Caco-2 (cell line): ENCODE measurements around the gene OAT. TPM values are rescaled to one million over a fixed set of nuclear protein-coding genes. Genes with fewer than 3 reads are reported as not detected.

Experiments
- BruUV-seq: library from RNA; stranded (reverse); fragments of 400-500 nt; replicated peaks from 2 replicates; lab custom pipeline; 2021; lab: Mats Ljungman, UMichigan
- CTCF ChIA-PET: fragments of 300-600 bp; sonication (Branson Sonifier 250); formaldehyde crosslinking; loops from one replicate; lab custom pipeline; 2022; ENCODE audit warnings: antibody characterized with exemption; lab: Charles Lee
- POLR2A ChIA-PET: fragments of 300-600 bp; sonication (Branson Sonifier 250); formaldehyde crosslinking; loops from one replicate; lab custom pipeline; 2022; ENCODE audit warnings: antibody characterized with exemption; lab: Charles Lee
- DNase-seq, 2 experiments: peaks; one replicate each; pipeline versions ENCODE4 v3.0.0 to v3.0.0-alpha.2; 2020 to 2022
- H3K27me3 ChIP-seq: replicated peaks from 2 replicates; pipeline ENCODE4 v1.6.0; 2011; ENCODE audit warnings: low read length; ENCODE audit not compliant: control insufficient read depth, insufficient read depth
- H3K36me3 ChIP-seq: 2 replicates; pipeline ENCODE4 v1.5.1; 2011; ENCODE audit warnings: low read length; ENCODE audit not compliant: control insufficient read depth, insufficient read depth
- H3K4me1 ChIP-seq: fragments of 250-450 bp; sonication (Bioruptor Pico); 2 replicates; pipeline ENCODE4 v1.5.1; 2020; ENCODE audit warnings: mild to moderate bottlenecking
- H3K4me3 ChIP-seq: 2 replicates; pipeline ENCODE4 v1.5.1; 2011; ENCODE audit warnings: low read depth, mild to moderate bottlenecking, control low read depth, low read length
- H3K9me3 ChIP-seq: fragments of 250-450 bp; sonication (Bioruptor Pico); 2 replicates; pipeline ENCODE4 v1.5.1; 2020; ENCODE audit warnings: mild to moderate bottlenecking, moderate library complexity
- H3K27ac Mint-ChIP-seq: one replicate; pipeline ENCODE4 v1.8.0; 2022; ENCODE audit warnings: mixed read lengths; ENCODE audit not compliant: unreplicated experiment
- H3K27me3 Mint-ChIP-seq: one replicate; pipeline ENCODE4 v1.8.0; 2022; ENCODE audit warnings: mixed read lengths; ENCODE audit not compliant: insufficient read depth, unreplicated experiment
- H3K36me3 Mint-ChIP-seq: one replicate; pipeline ENCODE4 v1.8.0; 2022; ENCODE audit warnings: mild to moderate bottlenecking, mixed read lengths; ENCODE audit not compliant: insufficient read depth, unreplicated experiment
- H3K4me1 Mint-ChIP-seq: one replicate; pipeline ENCODE4 v1.8.0; 2022; ENCODE audit warnings: low read depth, mixed read lengths; ENCODE audit not compliant: unreplicated experiment
- H3K4me3 Mint-ChIP-seq: one replicate; pipeline ENCODE4 v1.8.0; 2022; ENCODE audit warnings: mild to moderate bottlenecking, moderate library complexity, mixed read lengths; ENCODE audit not compliant: unreplicated experiment
- H3K9me3 Mint-ChIP-seq: one replicate; pipeline ENCODE4 v1.8.0; 2022; ENCODE audit warnings: mixed read lengths; ENCODE audit not compliant: unreplicated experiment
- CTCF ChIP-seq, 2 experiments: fragments of 200-600 bp in 1 of 2; IDR thresholded peaks; 1 replicate in 1 of 2; 2 replicates in 1 of 2; pipeline versions ENCODE4 v1.5.1 to v1.8.0; 2011 to 2022; ENCODE audit warnings: antibody characterized with exemption in 1 of 2, control low read depth in 1 of 2, inconsistent platforms in 1 of 2, low read depth in 1 of 2, low read length in 1 of 2, mild to moderate bottlenecking in 1 of 2, moderate library complexity in 1 of 2; ENCODE audit not compliant: insufficient read depth in 1 of 2, severe bottlenecking in 1 of 2, unreplicated experiment in 1 of 2
- intact Hi-C: fragments of 100-400 bp; cut with micrococcal nuclease; formaldehyde crosslinking; loops from one replicate; pipeline ENCODE4 v1.10.0; 2022; ENCODE audit not compliant: unreplicated experiment
- total RNA-seq: library from RNA; stranded (reverse); gene quantifications from 2 replicates; pipeline ENCODE4 v1.2.3, GENCODE V29; 2022

The OAT gene
- total RNA-seq, 1 experiment from 2014 or later, result 312 TPM

- peaks cover 25% of the 10 kb centered on the region for H3K4me1 Mint-ChIP-seq
- peaks cover 36% of the 10 kb centered on the region for H3K4me1 ChIP-seq
- CTCF ChIA-PET, result no interaction called here
- H3K4me3 Mint-ChIP-seq, result no peak overlapping the region
- no TSS peak for BruUV-seq
- no peaks in the 10 kb centered on the region; the same call in 1 of the 2 replicates for H3K36me3 ChIP-seq
- no peaks in the 10 kb centered on the region for H3K27me3 Mint-ChIP-seq
- no peaks in the 10 kb centered on the region for H3K9me3 ChIP-seq
- H3K4me3 ChIP-seq, result no peak overlapping the region
- POLR2A ChIA-PET, result no interaction called here
- no peaks in the 10 kb centered on the region for H3K9me3 Mint-ChIP-seq
- H3K27me3 ChIP-seq, result no peaks in the 10 kb centered on the region
- no peak overlapping the region for H3K27ac Mint-ChIP-seq
- peaks cover 6% of the 10 kb centered on the region for H3K36me3 Mint-ChIP-seq
- no peak for TF ChIP-seq CTCF (IDR thresholded peaks at IDR 0.05; ENCODE audit: insufficient read depth in 1 of 2, low read depth in 1 of 2, low read length in 1 of 2, severe bottlenecking in 1 of 2, unreplicated experiment in 1 of 2)
- no peak for DNase-seq
- intact Hi-C loops, result no loop called here
These were observed 41.4 kb upstream of the OAT start for GRCh38 chr10:124460144-124460543.

- Histone ChIP-seq H3K4me1 (peaks cover 36% of the 10 kb centered on the region), H3K27me3 (no peaks in the 10 kb centered on the region), H3K9me3 (no peaks in the 10 kb centered on the region), H3K36me3 (no peaks in the 10 kb centered on the region; the same call in 1 of the 2 replicates), H3K4me3 (no peak overlapping the region)
- intact Hi-C loops, result no loop called here
- Mint-ChIP-seq H3K4me3 (peak overlapping the region; percentile 12), H3K36me3 (peaks cover 6% of the 10 kb centered on the region), H3K27ac (no peak overlapping the region), H3K27me3 (no peaks in the 10 kb centered on the region), H3K9me3 (no peaks in the 10 kb centered on the region), H3K4me1 (peaks cover 18% of the 10 kb centered on the region)
- no TSS peak for BruUV-seq
- CTCF ChIA-PET, result no interaction called here
- POLR2A ChIA-PET, result no interaction called here
- TF ChIP-seq CTCF (IDR thresholded peaks at IDR 0.05; ENCODE audit: insufficient read depth in 1 of 2, low read depth in 1 of 2, low read length in 1 of 2, severe bottlenecking in 1 of 2, unreplicated experiment in 1 of 2), result no peak
- DNase-seq, result peak in 1 of 2 experiments; percentile 55
These were observed 40.7 kb upstream of the OAT start for GRCh38 chr10:124459395-124459794.

GRCh38 chr10:124458889-124459288, 40.2 kb upstream of the OAT start:
- H3K36me3 ChIP-seq, result no peaks in the 10 kb centered on the region
- no peaks in the 10 kb centered on the region for H3K9me3 Mint-ChIP-seq
- H3K4me1 Mint-ChIP-seq, result peaks cover 15% of the 10 kb centered on the region
- CTCF ChIA-PET, result interaction anchor here (1.5 kb wide), 1 partner anchor 40 kb away, joined by 3 read pairs; the partner anchor contains the start of gene OAT
- no peak overlapping the region for H3K27ac Mint-ChIP-seq
- POLR2A ChIA-PET, result interaction anchor here (0.5 kb wide), 1 partner anchor 326 kb away, joined by 3 read pairs; no protein-coding TSS in a partner anchor
- no peak for DNase-seq
- no peaks in the 10 kb centered on the region for H3K27me3 ChIP-seq
- no peak overlapping the region for H3K4me3 ChIP-seq
- no peaks in the 10 kb centered on the region for H3K9me3 ChIP-seq
- TF ChIP-seq CTCF (IDR thresholded peaks at IDR 0.05; ENCODE audit: insufficient read depth in 1 of 2, low read depth in 1 of 2, low read length in 1 of 2, severe bottlenecking in 1 of 2, unreplicated experiment in 1 of 2), result no peak
- peaks cover 6% of the 10 kb centered on the region for H3K36me3 Mint-ChIP-seq
- BruUV-seq, result no TSS peak
- no peak overlapping the region for H3K4me3 Mint-ChIP-seq
- intact Hi-C loops, result no loop called here
- peaks cover 36% of the 10 kb centered on the region for H3K4me1 ChIP-seq
- no peaks in the 10 kb centered on the region for H3K27me3 Mint-ChIP-seq
